ENCODE data around the gene NME3. TPM values are rescaled to one million over a fixed set of nuclear protein-coding genes. Genes with fewer than 3 reads are reported as not detected.

NME3 gene
- polyA plus RNA-seq, 5 donors, result 16.6 to 56.6 (median 30.3) TPM

DNA sequence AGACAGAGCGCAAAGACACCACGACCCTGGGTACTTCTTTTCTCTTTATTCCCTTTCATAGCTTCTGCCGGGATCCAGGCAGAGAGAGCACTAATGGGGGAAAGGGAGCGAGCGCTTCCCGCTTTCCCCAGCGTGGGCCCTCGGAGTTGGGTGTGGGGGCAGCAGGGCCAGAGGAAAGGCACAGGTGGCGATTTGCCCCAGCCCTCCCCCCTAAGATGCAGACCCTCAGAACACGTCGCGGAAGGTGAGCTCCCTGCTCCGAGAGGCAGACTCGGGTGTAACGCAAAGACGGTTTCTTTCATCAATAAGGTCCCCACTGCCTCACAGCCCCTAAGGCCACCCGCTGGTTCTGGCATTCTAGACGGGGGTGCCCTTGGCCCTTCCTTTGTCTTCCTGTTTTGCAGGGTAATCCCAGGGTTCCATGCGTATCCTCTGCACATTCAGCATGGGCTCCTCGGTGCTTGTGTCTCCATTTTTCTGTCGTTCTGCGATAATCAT, 570 bp upstream of the NME3 start:
- no peak for DNase-seq

DNA sequence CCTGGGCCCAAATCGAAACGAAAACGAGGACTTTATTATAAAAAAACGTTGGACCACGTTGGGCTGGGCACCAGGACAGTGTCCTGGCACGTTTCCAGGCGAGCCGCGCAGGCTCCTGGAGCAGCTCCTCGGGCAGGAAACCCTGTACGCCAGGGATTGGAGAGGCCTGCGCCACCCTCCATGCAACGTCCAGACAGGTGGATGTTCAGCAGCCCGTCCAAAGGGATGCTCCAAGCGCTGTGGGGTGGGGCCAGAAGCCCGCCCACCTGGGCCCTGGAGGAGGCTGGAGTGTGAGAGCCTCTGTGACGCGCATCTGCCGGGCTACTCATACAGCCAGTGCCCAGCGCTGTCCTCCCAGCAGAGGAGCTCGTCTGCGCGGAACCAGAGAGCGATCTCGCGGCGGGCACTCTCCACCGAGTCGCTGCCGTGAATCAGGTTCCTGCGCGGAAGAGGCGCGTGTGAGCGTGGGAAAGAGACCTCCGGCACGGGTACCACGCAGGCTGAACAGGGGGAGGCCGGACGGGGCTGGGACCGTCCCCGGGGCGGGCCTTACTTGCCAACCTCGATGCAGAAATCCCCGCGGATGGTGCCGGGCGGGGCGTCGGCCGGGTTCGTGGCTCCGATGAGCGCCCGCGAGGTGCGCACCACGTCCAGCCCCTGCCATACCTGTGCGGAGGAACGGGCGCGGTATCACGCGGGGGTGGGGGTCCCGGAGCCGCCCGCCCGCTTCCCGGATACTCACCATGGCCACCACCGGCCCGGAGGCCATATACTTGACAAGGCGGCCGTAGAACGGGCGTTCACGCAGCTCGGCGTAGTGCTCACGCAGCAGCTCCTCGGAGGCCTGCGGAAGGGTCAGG, 785 bp downstream of the NME3 start:
- no peak for DNase-seq

DNA sequence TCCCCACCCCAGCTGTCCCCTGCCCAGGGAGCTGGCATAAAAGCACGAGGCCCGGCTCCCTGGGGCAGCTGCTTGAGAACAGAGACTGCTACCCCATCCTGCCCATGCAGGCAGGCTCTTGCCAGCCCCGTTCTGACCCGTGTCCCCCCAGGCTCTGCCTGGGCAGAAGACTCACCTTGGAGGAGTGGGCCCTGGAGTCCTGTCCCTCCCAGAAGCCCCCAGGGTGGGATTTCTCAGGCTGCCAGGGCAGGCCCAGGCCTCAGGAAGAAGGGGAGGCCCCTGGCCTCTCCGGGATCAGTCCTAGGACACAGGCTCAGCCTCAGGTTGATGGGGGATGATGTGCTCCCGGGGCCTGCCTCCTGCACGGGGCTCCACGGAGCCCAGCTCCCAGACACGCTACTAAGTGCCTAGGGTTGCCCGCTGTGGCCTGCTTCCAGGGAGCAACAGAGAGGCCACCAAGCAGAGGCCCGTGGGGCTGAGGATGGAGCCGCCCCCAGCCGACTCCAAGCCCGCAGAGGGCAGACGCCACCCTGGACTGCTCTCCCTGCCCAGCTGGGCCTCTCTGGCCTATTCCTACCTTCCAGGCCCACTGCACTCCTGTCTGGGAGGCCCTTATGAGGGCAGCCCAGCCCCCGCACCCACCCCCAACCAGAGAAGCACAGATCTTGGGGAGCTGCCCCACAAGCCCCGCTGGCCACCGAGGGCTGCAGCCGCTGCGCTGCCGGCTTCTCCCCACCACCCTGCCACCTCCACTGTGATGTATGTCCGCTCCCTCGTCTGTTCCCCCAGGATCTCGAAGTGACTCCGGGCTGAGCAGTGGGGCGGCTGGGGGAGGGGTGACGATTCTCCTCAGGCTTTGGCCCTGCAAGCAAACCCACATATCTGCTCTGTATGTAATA, 1.7 kb downstream of the NME3 start:
- DNase-seq, result no peak

DNA sequence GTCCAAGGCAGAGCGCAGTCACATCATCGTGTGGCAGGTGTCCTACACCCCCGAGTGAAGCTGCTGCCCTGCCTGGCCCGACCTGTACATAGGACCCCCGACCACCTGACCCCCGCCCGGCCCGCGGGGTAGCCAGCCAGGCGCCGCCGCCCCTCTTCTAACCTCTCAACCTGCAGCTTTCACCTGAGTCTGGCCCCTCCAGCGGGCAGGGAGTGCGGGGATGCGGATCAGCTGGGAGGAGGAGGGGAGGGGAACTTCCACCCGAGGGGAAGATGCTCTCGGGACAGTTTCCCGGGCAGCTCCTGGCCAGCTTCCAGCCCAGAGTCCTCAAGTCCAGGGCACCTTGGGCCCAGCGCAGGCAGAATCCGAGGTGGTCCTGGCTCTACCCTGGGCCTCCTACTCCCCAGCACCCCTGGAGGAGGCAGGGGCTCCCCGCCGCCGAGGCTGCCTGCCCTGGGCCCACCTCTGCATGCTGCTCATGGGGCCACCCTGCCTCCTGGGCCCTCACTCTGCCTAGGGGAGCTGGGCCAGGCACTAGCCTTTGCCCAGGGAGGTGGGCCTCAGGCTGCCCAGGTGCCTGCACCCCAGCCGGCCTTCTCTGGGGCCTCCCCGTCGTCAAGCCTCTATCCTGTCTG, 2.5 kb downstream of the NME3 start:
- no peak for DNase-seq

DNA sequence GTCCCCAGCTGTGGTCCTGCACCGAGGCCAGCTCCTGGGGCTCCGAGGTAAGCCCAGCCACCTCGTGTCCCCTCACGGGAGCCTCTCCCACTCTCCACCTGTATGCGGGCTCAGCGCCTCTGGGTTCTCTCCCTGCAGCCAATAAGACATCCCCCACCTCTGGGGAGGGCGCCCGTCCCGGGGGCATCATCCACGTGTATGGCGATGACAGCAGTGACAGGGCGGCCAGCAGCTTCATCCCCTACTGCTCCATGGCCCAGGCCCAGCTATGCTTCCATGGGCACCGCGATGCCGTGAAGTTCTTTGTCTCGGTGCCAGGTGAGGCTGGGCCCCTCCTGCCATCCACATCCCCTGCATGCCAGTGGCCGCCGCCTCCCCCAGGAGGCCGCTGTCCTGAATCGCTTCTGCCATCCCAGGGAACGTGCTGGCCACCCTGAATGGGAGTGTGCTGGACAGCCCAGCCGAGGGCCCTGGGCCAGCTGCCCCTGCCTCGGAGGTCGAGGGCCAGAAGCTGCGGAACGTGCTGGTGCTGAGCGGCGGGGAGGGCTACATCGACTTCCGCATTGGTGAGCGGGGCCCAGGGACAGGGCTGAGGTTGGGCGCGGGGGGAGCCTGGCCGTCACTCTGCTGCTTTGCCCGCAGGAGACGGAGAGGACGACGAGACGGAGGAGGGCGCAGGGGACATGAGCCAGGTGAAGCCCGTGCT, 3.1 kb downstream of the NME3 start:
- no peak for DNase-seq

DNA sequence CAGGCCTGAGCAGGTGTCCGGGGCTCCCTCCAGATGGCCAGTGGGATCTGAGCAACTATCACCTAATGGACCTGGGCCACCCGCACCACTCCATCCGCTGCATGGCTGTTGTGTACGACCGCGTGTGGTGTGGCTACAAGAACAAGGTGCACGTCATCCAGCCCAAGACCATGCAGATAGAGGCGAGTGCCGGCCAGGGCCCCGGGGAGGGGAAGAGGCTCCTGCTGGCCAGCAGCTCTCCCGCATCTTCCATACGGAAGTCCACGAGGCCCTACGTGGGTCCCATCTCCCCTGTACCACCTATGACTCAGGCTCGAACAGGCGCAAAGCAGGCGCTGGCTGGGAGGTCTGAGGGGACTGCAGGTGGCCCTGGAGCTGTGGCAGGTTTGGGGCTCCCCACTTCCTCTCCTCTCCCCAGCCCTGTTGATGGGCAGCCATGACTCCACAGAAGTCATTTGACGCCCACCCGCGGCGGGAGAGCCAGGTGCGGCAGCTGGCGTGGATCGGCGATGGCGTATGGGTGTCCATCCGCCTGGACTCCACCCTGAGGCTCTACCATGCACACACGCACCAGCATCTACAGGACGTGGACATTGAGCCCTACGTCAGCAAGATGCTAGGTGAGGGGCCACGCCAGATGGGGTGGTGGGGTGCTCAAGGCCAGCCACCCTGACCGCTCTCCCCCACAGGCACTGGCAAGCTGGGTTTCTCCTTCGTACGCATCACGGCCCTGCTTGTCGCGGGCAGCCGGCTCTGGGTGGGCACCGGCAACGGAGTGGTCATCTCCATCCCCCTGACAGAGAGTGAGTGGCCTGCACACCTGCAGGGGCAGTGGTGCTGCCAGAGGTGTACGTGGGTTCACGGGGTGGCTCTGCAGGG, 4.0 kb downstream of the NME3 start:
- no peak for DNase-seq

DNA sequence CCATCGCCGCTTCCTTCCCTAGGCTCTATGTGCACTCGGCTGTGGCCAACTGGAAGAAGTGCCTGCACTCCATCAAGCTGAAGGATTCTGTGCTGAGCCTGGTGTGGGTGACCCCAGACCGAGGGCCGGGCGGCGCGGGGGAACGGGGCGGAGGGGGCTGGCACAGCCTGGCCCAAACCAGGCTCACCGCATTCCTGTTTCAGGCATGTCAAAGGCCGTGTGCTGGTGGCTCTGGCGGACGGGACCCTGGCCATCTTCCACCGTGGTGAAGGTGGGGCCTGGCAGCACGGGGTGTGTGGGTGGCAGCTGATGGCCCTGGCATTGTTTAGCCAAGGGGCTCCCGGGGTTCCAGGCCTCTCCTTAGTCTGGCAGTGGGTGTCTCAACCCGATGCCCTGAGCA, 4.6 kb downstream of the NME3 start:
- no peak for DNase-seq

DNA sequence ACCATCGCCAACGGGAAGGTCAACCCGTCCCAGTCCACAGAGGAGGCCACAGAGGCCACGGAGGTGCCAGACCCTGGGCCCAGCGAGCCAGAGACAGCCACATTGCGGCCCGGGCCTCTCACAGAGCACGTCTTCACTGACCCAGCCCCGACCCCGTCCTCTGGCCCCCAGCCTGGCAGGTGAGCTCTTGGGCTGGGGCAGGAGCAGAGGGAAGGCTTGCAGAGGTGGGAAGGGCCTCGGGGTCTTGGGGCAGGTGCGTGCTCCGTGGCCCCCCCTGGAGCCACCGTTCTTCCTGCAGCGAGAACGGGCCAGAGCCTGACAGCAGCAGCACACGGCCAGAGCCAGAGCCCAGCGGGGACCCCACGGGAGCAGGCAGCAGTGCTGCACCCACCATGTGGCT, 5.1 kb downstream of the NME3 start:
- no peak for DNase-seq

DNA sequence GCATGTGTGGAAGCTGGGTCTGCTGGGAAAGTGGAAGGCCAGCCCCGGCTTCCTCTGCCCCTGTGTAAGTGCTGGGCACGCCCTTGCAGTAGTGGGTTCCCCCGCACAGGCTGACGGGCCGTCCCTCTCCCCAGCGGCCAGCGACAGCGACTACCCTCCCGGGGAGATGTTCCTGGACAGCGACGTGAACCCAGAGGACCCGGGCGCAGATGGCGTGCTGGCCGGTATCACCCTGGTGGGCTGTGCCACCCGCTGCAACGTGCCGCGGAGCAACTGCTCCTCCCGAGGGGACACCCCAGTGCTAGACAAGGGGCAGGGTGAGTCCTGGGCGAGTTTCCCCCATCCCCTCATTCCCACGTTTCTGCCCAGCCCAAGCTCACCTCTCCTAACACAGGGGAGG, 5.5 kb downstream of the NME3 start:
- DNase-seq, result no peak

DNA sequence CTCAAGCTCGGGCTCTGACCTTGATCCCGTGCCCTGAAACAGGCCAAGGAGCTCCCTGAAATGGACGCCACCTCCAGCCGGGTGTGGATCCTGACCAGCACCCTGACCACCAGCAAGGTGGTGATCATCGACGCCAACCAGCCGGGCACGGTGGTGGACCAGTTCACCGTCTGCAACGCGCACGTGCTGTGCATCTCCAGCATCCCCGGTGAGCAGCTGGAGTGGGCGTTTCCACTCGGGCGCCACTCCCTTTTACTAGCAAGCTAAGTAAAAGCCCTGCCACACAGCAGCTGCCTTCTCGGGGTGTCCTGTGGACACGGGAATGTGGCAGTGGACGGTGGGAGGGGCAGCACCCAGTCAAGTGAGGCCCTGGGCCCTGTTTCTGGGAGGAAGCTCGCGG, 6.4 kb downstream of the NME3 start:
- no peak for DNase-seq

DNA sequence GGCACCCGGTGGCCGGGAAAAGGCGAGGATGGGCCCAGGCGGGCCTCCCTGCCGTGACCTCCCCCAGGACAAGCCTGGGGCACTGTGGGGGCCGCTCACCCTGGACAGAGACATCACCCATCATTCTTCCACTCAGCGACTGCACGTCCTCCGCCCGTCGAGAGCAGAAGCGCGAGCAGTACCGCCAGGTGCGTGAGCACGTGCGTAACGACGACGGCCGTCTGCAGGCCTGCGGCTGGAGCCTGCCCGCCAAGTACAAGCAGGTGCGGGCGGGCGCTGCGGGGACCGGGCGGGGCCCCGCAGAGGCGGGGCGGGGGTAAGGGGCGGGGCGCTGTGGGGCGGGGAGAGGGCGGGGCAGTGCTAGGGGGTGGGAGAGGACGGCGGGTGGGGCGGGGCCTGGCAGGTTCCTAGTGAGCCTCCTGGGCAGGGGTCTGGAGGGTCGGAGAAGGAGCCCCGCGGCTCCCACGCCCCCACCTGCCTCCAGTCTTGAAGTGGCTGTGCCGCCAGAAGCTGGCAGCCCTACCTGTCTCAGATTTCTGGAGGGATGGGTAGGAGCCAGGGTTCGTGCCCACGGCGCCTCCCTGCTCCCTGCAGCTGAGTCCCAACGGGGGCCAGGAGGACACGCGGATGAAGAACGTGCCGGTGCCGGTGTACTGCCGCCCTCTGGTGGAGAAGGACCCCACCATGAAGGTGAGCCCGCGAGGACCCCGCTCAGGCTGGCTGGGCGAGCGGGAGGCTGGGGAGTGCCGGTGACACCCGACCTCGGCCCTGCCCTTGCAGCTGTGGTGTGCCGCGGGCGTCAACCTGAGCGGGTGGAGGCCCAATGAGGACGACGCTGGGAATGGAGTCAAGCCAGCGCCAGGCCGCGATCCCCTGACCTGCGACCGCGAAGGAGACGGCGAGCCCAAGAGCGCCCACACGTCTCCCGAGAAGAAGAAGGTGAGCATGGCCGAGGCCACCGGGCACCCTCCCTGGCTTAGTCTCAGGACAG, 7.5 kb downstream of the NME3 start:
- no peak for DNase-seq

DNA sequence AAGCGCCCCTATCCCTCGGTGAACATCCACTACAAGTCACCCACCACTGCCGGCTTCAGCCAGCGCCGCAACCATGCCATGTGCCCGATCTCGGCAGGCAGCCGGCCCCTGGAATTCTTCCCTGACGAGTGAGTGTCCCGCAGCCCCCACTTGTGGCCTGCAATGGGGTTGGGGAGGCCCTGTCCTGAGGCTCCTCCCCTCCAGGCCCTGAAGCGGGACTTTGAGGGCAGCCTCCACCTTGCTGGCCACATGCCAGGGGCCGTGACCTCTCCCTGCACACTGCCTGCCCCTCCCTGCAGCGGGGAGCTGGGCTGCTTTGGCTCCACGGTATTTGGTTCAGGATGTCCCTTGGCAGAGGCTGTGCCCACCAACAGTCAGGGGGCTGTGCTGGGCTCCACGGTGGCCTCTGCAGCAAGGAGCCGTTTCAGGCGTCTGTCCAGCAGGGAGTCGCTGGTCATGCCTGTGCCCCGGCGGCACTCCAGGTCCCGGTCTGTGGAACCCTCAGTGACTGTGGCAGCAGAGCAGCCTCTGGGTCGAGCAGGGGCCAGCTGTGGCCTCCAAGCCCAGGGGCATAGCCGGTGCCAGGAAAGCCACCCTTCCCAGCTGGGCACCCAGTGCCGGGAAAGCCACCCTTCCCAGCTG, 8.3 kb downstream of the NME3 start:
- no peak for DNase-seq

DNA sequence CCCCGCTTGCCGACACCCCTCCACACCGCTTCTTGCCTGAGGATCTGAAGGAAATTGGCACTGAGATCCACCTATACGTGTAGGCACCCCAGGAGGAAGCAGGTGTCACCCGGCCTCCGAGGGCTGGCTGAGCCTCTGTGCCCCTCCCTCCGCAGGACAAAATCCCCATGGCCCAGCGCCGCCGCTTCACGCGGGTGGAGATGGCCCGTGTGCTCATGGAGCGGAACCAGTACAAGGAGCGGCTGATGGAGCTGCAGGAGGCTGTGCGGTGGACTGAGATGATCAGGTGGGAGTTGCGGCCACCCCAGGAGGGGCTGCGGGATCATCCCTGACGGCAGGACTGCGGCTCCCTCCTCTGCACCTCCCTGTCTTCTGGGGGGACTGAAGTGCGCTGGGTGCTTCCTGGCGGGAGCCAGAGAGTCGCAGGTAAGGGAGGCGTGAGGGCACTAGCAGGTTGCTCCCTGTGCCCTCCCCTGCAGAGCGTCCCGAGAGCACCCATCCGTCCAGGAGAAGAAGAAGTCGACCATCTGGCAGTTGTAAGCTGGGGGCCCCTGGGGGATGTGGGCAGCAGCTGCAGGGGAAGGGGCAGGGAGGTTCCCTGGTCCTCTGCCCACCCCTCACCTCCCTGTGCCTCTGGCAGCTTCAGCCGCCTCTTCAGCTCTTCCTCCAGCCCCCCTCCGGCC, 9.0 kb downstream of the NME3 start:
- no peak for DNase-seq

DNA sequence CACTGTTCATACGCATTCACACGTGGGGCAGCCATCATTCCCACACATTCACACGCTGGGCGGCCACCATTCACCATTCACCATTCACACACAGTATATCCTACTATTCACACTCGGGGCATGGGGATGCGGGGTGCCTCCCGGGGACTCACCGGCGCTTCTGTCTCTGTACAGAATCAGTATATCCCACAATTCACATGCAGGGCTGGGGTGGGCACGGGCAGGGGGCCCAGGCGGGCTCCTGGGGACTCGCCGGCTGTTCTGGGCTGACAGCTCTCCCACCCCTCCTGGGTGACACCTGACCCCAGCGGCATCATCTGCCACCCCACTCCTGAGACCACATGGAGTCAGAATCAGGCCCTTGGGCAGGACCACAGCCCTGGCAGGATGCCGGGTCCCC, 9.6 kb downstream of the NME3 start:
- no peak for DNase-seq

DNA sequence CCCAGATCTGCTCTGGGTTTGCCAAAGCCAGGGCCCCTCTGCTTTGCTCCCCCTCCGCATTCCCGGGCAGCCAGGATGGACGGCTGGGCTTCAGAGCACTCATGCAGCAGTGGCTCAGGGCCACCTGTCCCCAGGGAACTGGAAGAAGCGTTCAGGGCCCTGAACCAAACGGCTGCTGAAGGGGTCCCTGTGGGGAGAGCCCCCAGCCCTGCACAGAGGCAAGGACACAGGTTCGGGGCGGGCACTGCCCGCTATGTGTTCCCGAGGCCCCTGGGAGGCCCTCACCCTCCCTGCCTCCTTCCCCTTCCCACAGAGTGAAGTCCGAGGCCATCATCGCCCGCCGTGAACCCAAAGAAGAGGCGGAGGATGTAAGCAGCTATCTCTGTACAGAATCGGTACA, 10.4 kb downstream of the NME3 start:
- DNase-seq, result no peak

DNA sequence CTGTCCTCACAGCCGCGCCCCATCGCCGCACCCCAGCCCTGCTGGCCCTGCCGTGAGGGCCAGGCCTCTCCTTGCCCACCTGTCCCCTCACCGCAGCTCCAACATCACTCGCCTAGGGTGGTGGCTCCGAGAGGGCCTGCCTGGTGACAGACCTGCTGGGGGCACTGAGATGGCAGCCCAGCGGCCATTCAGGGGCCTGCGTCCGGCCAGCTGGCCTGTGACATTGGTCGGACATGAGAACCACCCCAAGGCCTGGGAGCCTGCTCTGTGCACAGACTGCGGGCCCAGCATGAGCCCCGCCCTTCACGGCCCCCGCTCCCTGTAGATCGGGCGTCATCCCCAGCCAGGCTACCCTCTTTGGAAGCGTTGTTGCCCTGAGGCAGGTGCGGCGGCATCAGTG, 11.8 kb downstream of the NME3 start:
- DNase-seq, result no peak

DNA sequence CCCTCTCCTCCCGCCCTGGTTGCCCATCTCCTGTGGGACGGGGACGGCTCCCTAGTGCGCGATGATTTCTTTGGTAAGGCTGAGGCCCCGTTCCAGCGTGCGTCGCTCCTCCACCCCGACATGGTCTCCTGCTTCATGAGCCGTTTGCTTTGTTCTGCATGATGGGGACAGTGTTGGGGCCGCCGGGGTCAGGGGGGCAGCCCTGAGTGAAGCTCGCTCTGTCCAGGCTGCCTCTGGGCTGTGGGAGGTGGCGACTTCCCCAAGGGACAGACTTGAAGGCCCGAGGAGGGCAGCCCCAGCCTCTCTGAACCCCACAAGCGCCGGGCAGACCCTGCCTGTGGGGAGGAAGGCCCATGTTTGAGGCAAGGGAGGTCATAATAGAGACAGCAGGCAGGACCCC, 12.4 kb downstream of the NME3 start:
- DNase-seq, result no peak
